Naive thymus-derived CD4-positive, alpha-beta T cell (primary cell): ENCODE data around the gene ADGRF4. TPM values are rescaled to one million over a fixed set of nuclear protein-coding genes. Genes with fewer than 3 reads are reported as not detected.

Experiments
- ATAC-seq: fragments of 150-1000 bp; cut with Tn5 transposase; 2 replicates; pipeline ENCODE4 v1.10.0; 2021; ENCODE audit warnings: mild to moderate bottlenecking, moderate library complexity
- CTCF ChIA-PET: fragments of 350-600 bp; sonication (Branson Sonifier 250); formaldehyde crosslinking; loops from one replicate; lab custom pipeline; 2021; ENCODE audit warnings: antibody characterized with exemption; lab: Charles Lee
- POLR2A ChIA-PET: fragments of 350-600 bp; sonication (Branson Sonifier 250); formaldehyde crosslinking; loops from one replicate; lab custom pipeline; 2021; ENCODE audit warnings: antibody characterized with exemption, inconsistent platforms; lab: Charles Lee
- DNase-seq, 9 donors: peaks; one replicate each; pipeline versions ENCODE4 v3.0.0 to v3.0.0-alpha.2; 2020 to 2022; ENCODE audit warnings: mixed read lengths in 1 of 9
- H3K27ac ChIP-seq: one replicate; pipeline ENCODE4 v1.7.0; 2013; ENCODE audit warnings: mild to moderate bottlenecking, low read depth, low read length, moderate library complexity
- H3K27me3 ChIP-seq, 2 donors: one replicate each; pipeline ENCODE4 v1.7.0; 2013; ENCODE audit warnings: low read length in 2 of 2, mild to moderate bottlenecking in 2 of 2, moderate library complexity in 2 of 2; ENCODE audit not compliant: control insufficient read depth in 2 of 2, insufficient read depth in 2 of 2
- H3K36me3 ChIP-seq, 3 experiments: 1 replicate in 2 of 3; 2 replicates in 1 of 3; pipeline ENCODE4 v1.7.0; 2013; ENCODE audit warnings: low read length in 3 of 3, mild to moderate bottlenecking in 3 of 3, moderate library complexity in 1 of 3; ENCODE audit not compliant: insufficient read depth in 3 of 3, control insufficient read depth in 2 of 3
- H3K4me1 ChIP-seq, 2 donors: one replicate each; pipeline ENCODE4 v1.7.0; 2013; ENCODE audit warnings: low read length in 2 of 2, mild to moderate bottlenecking in 2 of 2, moderate library complexity in 1 of 2; ENCODE audit not compliant: control insufficient read depth in 2 of 2, insufficient read depth in 2 of 2
- H3K4me3 ChIP-seq: 2 replicates; pipeline ENCODE4 v1.7.0; 2013; ENCODE audit warnings: mild to moderate bottlenecking, low read length
- H3K9me3 ChIP-seq, 3 experiments: 1 replicate in 2 of 3; 2 replicates in 1 of 3; pipeline ENCODE4 v1.7.0; 2013; ENCODE audit warnings: low read length in 3 of 3; ENCODE audit not compliant: control insufficient read depth in 2 of 3
- H3K27ac Mint-ChIP-seq, 9 donors: one replicate each; pipeline ENCODE4 v1.8.0; 2020 to 2022; ENCODE audit warnings: mixed read lengths in 9 of 9, mild to moderate bottlenecking in 8 of 9, moderate library complexity in 5 of 9, inconsistent platforms in 2 of 9
- H3K27me3 Mint-ChIP-seq, 5 donors: one replicate each; pipeline ENCODE4 v1.8.0; 2021 to 2022; ENCODE audit warnings: mixed read lengths in 5 of 5, mild to moderate bottlenecking in 1 of 5
- H3K36me3 Mint-ChIP-seq, 5 donors: one replicate each; pipeline ENCODE4 v1.8.0; 2020 to 2022; ENCODE audit warnings: mixed read lengths in 5 of 5, mild to moderate bottlenecking in 3 of 5, inconsistent platforms in 1 of 5
- H3K4me1 Mint-ChIP-seq, 7 donors: one replicate each; pipeline ENCODE4 v1.8.0; 2020 to 2022; ENCODE audit warnings: mixed read lengths in 7 of 7, mild to moderate bottlenecking in 3 of 7, inconsistent platforms in 1 of 7
- H3K4me3 Mint-ChIP-seq, 10 donors: one replicate each; pipeline ENCODE4 v1.8.0; 2020 to 2022; ENCODE audit warnings: mild to moderate bottlenecking in 10 of 10, mixed read lengths in 10 of 10, moderate library complexity in 6 of 10, inconsistent platforms in 2 of 10
- H3K9me3 Mint-ChIP-seq, 11 donors: one replicate each; pipeline ENCODE4 v1.8.0; 2020 to 2022; ENCODE audit warnings: mixed read lengths in 11 of 11, mild to moderate bottlenecking in 4 of 11, inconsistent platforms in 1 of 11, moderate library complexity in 1 of 11
- intact Hi-C, 2 donors: fragments of 100-400 bp; cut with micrococcal nuclease; formaldehyde crosslinking; loops; one replicate each; pipeline ENCODE4 v1.15.1; 2023
- polyA plus RNA-seq, 2 donors: library from polyadenylated mRNA; unstranded; fragments of 300-500 nt; fragmentation: Illumina TruSeq; gene quantifications; one replicate each; pipeline ENCODE4 v1.2.3, GENCODE V29; 2021
- total RNA-seq, 6 experiments: library from RNA in 5 of 6; stranded (reverse) in 5 of 6; gene quantifications; 1 replicate in 5 of 6; 2 replicates in 1 of 6; pipeline ENCODE4 v1.2.3 and lab custom pipeline; 2021 to 2026

The ADGRF4 gene
- total and polyA plus RNA-seq, 7 experiments from 2014 or later: not detected

DNA sequence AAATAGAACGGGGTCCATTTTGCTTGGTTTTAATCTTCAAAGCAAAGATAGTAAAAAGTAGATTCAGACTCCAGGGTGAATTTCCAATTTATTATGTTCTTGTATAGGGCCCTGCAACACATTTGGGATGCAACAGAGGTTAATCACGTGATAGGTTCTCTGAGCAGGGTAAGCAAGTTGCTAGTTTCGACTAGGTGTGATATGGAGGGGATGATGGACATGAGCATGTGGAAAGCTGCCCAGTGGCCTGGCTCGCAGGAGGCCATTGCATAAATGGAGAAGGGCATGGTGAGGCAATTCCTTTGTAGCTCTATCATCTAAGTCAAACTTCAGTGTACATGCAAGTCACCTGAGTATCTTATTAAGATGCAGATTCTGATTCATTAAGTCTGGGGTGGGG is 17.7 kb upstream of the ADGRF4 start:
- POLR2A ChIA-PET: no interaction called here
- Mint-ChIP-seq H3K27me3 (peaks cover 3 to 12% (median 10%) of the 10 kb centered on the region in 5 donors), H3K27ac (no peak overlapping the region), H3K4me1 (no peaks in the 10 kb centered on the region), H3K36me3 (no peaks in the 10 kb centered on the region), H3K4me3 (no peak overlapping the region), H3K9me3 (peaks cover 0 to 2% (median 0%) of the 10 kb centered on the region in 11 donors)
- Histone ChIP-seq H3K36me3 (no peaks in the 10 kb centered on the region), H3K27ac (no peak overlapping the region), H3K4me3 (no peak overlapping the region), H3K9me3 (no peaks in the 10 kb centered on the region), H3K4me1 (no peaks in the 10 kb centered on the region), H3K27me3 (no peaks in the 10 kb centered on the region)
- CTCF ChIA-PET: no interaction called here
- intact Hi-C loops: no loop called here
- ATAC-seq (no peak), DNase-seq (no peak)

DNA sequence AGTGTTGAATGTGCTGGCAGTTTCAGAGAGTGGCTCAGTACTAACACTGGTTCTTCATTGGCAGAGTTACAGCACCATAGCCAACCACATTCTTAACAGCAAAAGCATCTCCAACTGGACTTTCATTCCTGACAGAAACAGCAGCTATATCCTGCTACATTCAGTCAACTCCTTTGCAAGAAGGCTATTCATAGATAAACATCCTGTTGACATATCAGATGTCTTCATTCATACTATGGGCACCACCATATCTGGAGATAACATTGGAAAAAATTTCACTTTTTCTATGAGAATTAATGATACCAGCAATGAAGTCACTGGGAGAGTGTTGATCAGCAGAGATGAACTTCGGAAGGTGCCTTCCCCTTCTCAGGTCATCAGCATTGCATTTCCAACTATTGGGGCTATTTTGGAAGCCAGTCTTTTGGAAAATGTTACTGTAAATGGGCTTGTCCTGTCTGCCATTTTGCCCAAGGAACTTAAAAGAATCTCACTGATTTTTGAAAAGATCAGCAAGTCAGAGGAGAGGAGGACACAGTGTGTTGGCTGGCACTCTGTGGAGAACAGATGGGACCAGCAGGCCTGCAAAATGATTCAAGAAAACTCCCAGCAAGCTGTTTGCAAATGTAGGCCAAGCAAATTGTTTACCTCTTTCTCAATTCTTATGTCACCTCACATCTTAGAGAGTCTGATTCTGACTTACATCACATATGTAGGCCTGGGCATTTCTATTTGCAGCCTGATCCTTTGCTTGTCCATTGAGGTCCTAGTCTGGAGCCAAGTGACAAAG is 17.0 kb upstream of the ADGRF4 start:
- CTCF ChIA-PET: no interaction called here
- Mint-ChIP-seq H3K27me3 (peaks cover 2 to 11% (median 9%) of the 10 kb centered on the region in 5 donors), H3K4me3 (no peak overlapping the region), H3K36me3 (no peaks in the 10 kb centered on the region), H3K9me3 (peaks cover 0 to 2% (median 0%) of the 10 kb centered on the region in 11 donors), H3K4me1 (no peaks in the 10 kb centered on the region), H3K27ac (no peak overlapping the region)
- DNase-seq: no peak
- Histone ChIP-seq H3K9me3 (no peaks in the 10 kb centered on the region), H3K4me3 (no peak overlapping the region), H3K36me3 (no peaks in the 10 kb centered on the region), H3K4me1 (no peaks in the 10 kb centered on the region), H3K27me3 (no peaks in the 10 kb centered on the region), H3K27ac (no peak overlapping the region)
- no peak for ATAC-seq
- intact Hi-C loops: no loop called here
- POLR2A ChIA-PET: no interaction called here

DNA sequence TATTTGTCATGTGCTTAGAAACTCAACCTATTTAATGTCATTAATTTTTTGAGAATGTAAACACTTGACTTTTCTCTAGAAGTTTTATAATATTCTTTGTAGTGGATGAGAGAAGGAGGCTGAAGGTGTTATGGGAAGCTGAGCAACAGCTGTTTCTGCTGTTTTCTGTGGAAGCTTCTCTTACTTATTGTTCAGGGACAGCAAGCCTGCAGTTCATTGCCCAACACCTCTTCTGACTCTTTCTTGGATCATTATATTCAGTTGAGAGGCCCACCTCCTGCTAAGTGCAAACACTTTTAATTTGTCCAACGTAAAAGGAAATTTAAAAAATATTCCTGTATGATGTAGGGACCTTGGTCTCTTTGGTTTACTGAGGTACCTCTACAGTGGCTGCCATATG is 12.0 kb upstream of the ADGRF4 start:
- Mint-ChIP-seq H3K4me3 (no peak overlapping the region), H3K9me3 (peaks cover 0 to 2% (median 0%) of the 10 kb centered on the region in 11 donors), H3K4me1 (no peaks in the 10 kb centered on the region), H3K27ac (no peak overlapping the region), H3K27me3 (peaks cover 0 to 10% (median 3%) of the 10 kb centered on the region in 5 donors), H3K36me3 (no peaks in the 10 kb centered on the region)
- Histone ChIP-seq H3K27me3 (no peaks in the 10 kb centered on the region), H3K4me1 (no peaks in the 10 kb centered on the region), H3K27ac (no peak overlapping the region), H3K9me3 (no peaks in the 10 kb centered on the region), H3K4me3 (no peak overlapping the region), H3K36me3 (no peaks in the 10 kb centered on the region)
- ChIA-PET POLR2A (interaction anchor here (0.5 kb wide), 1 partner anchor 71 kb away, joined by 3 read pairs; no protein-coding TSS in a partner anchor), CTCF (interaction anchor here (0.5 kb wide), 1 partner anchor 16 kb away, joined by 3 read pairs; no protein-coding TSS in a partner anchor)
- intact Hi-C loops: no loop called here
- DNase-seq: no peak
- no peak for ATAC-seq

DNA sequence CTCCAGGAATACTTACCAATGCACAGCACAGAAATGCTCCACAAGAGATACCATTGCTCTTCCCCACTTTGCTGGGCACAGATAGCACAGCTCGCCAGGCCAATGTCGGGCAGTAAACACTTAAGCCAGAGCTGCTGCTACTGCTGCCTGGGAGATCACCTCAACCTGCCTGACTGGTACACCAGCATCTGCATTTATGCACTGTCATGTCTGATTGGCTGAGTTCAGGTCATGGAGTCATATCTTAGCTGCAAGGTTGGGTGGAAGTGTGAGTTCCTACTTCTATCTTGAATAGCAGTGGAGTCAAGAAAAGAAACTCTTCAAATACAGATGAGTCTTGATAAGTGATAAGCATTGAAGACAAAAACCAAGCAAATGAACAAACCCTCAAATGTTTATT is 10.9 kb upstream of the ADGRF4 start:
- intact Hi-C loops: no loop called here

DNA sequence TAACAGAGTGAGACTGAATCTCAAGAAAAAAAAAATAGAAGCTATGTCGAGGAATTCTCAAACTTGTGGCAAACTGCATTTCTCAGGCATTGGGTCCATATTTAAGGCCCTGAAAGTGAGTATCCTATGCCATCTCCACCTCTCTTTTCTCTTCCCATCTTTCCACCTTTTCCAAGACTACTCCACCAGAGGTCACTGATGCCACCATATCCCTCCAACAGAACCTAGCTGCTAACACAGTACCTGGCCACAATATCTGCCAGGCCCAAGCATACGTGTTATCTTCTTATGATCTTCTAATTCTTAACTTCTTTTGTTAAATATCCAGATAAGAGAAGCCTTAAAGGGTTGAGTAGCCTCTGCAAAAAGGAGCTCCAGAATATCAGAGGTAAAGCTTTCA is 8.2 kb upstream of the ADGRF4 start:
- Mint-ChIP-seq H3K4me3 (no peak overlapping the region), H3K4me1 (no peaks in the 10 kb centered on the region), H3K27ac (no peak overlapping the region), H3K36me3 (no peaks in the 10 kb centered on the region), H3K9me3 (no peaks in the 10 kb centered on the region), H3K27me3 (peaks cover 0 to 7% (median 3%) of the 10 kb centered on the region in 5 donors)
- no peaks in the 10 kb centered on the region for H3K9me3 ChIP-seq
- H3K4me1 ChIP-seq: no peaks in the 10 kb centered on the region
- intact Hi-C loops: no loop called here
- H3K36me3 ChIP-seq: no peaks in the 10 kb centered on the region
- H3K27ac ChIP-seq: no peak overlapping the region
- H3K27me3 ChIP-seq: no peaks in the 10 kb centered on the region
- no peak for ATAC-seq
- ChIA-PET CTCF (no interaction called here), POLR2A (no interaction called here)
- no peak overlapping the region for H3K4me3 ChIP-seq
- DNase-seq: no peak

More for the DNA sequence above, 10.9 kb upstream of the ADGRF4 start:
- Histone ChIP-seq H3K4me1 (no peaks in the 10 kb centered on the region), H3K27ac (no peak overlapping the region), H3K27me3 (no peaks in the 10 kb centered on the region), H3K36me3 (no peaks in the 10 kb centered on the region), H3K9me3 (no peaks in the 10 kb centered on the region), H3K4me3 (no peak overlapping the region)
- CTCF ChIA-PET: no interaction called here
- POLR2A ChIA-PET: no interaction called here
- no peak for DNase-seq
- Mint-ChIP-seq H3K4me3 (no peak overlapping the region), H3K36me3 (no peaks in the 10 kb centered on the region), H3K9me3 (no peaks in the 10 kb centered on the region), H3K27ac (no peak overlapping the region), H3K4me1 (no peaks in the 10 kb centered on the region), H3K27me3 (peaks cover 0 to 10% (median 3%) of the 10 kb centered on the region in 5 donors)
- ATAC-seq: no peak

DNA sequence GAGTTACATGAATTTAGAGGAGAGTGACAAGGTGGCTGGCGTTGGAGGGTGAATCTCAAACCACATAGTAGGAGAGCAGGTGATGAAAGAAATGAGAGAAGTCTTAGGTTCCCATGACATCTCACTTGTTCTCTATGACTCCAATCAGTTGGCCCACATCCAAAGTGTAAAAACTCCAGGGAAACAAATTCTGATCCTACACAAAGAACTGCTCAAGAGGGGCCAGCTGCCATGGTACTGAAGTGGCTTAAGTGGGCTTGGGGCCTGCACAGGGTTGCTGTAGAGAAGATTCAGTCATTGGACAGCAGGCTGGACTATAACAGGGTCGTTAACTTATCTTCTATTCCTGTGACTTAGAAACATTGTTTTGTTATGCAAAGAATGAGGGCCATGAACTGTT is 7.6 kb upstream of the ADGRF4 start:
- Histone ChIP-seq H3K27me3 (no peaks in the 10 kb centered on the region), H3K4me3 (no peak overlapping the region), H3K27ac (no peak overlapping the region), H3K9me3 (no peaks in the 10 kb centered on the region), H3K4me1 (no peaks in the 10 kb centered on the region), H3K36me3 (no peaks in the 10 kb centered on the region)
- POLR2A ChIA-PET: no interaction called here
- H3K27ac Mint-ChIP-seq: no peak overlapping the region
- DNase-seq (no peak), ATAC-seq (no peak)
- H3K36me3 Mint-ChIP-seq: no peaks in the 10 kb centered on the region
- H3K4me3 Mint-ChIP-seq: no peak overlapping the region
- intact Hi-C loops: no loop called here
- H3K4me1 Mint-ChIP-seq: no peaks in the 10 kb centered on the region
- CTCF ChIA-PET: no interaction called here
- H3K9me3 Mint-ChIP-seq: no peaks in the 10 kb centered on the region
- peaks cover 0 to 7% (median 3%) of the 10 kb centered on the region in 5 donors for H3K27me3 Mint-ChIP-seq

DNA sequence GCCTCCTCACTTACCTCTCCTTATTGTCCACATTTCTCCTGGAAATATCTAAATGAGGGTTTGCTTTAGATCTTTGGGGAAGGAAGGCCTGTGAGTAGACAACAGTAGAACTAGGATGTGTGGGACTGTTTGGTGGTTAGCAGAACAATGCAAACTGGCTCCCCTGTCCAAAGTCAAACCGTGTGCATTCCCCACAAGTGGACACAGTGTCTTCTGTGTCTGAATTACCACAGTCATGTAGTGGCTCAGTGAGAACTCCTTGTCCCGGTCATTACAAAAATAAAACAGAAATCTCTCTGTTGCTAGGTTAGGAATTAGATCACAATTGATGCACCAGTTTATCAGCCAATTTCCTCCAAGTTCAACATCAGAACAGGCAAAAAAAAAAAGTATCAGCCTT is 455 bp upstream of the ADGRF4 start:
- H3K4me1 ChIP-seq: no peaks in the 10 kb centered on the region
- no peaks in the 10 kb centered on the region for H3K9me3 ChIP-seq
- ATAC-seq (no peak), DNase-seq (no peak)
- Mint-ChIP-seq H3K27me3 (peaks cover 0 to 5% (median 3%) of the 10 kb centered on the region in 5 donors), H3K4me1 (peaks cover 0 to 8% (median 0%) of the 10 kb centered on the region in 7 donors), H3K9me3 (no peaks in the 10 kb centered on the region), H3K27ac (no peak overlapping the region), H3K4me3 (no peak overlapping the region), H3K36me3 (no peaks in the 10 kb centered on the region)
- ChIA-PET CTCF (no interaction called here), POLR2A (no interaction called here)
- no peaks in the 10 kb centered on the region for H3K36me3 ChIP-seq
- H3K4me3 ChIP-seq: no peak overlapping the region
- H3K27me3 ChIP-seq: no peaks in the 10 kb centered on the region
- H3K27ac ChIP-seq: no peak overlapping the region
- intact Hi-C loops: no loop called here
